ENCODE data around the gene MT1A. TPM values are rescaled to one million over a fixed set of nuclear protein-coding genes. Genes with fewer than 3 reads are reported as not detected.

MT1A gene
- total RNA-seq, 4 donors from 2014 or later, result 7.1 to 23.6 (median 16.8) TPM

DNA sequence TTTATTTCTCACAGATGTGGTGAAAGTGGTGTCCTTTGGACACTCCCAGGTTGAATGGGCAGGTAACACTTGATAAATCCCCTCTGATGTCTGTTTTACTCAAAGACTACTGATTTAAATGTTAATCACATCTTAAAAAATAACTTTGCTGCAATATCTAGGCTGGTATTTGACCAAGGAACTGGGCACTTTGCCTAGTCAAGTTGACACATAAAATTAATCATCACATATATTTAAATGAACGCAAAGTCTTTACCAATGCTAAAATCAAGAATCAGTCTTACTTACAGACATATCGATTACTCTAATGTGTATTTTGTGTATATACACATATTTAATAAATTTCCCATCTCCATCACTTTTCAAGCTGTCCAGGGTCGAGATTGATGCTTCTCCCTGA lies 23.1 kb upstream of the MT1A start:
- no peak for TF ChIP-seq POLR2A (IDR thresholded peaks at IDR 0.05)
- TF ChIP-seq, protein P1, sequence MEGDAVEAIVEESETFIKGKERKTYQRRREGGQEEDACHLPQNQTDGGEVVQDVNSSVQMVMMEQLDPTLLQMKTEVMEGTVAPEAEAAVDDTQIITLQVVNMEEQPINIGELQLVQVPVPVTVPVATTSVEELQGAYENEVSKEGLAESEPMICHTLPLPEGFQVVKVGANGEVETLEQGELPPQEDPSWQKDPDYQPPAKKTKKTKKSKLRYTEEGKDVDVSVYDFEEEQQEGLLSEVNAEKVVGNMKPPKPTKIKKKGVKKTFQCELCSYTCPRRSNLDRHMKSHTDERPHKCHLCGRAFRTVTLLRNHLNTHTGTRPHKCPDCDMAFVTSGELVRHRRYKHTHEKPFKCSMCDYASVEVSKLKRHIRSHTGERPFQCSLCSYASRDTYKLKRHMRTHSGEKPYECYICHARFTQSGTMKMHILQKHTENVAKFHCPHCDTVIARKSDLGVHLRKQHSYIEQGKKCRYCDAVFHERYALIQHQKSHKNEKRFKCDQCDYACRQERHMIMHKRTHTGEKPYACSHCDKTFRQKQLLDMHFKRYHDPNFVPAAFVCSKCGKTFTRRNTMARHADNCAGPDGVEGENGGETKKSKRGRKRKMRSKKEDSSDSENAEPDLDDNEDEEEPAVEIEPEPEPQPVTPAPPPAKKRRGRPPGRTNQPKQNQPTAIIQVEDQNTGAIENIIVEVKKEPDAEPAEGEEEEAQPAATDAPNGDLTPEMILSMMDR (IDR thresholded peaks at IDR 0.05), result no peak
- 92 to 96% methylated on average over 3 of the region's 3 CpGs for WGBS, 2 donors
- intact Hi-C loops (cut with DNase I), result no loop called here

DNA sequence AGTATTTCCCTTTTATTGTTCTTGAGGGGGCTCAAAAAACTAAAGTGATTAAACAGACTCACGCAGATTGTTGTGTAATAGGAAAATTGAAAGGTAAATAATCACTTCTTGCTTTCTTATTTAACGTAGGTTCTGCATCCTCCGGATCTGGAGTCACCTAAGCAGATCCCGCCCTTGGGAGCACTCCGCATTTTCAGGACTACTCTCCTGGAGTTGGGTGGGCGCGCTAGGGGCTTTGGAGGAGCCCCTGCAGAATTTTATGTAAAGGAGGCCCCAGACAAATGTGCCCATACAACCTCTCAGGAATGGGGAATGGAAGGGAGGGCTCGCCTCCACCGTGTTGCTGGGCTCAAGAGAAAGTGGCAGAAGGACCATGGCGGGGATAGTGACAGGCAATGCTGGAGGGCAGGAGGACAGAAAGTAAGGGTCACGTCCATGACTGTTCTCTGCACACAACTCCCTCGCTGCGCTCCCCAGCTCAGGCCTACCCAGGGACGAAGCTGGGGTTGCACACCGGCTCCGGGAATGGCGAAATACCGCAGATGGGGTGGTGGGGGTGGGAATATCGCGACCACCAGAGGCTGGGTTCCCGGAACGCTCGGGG lies 21.8 kb upstream of the MT1A start:
- WGBS, 2 donors, result 51 to 58% methylated on average over 23 of the region's 23 CpGs
- no peaks in the 10 kb centered on the region for H3K9me3 ChIP-seq
- no peaks in the 10 kb centered on the region for H3K36me3 ChIP-seq
- H3K27ac ChIP-seq, result peak overlapping the region; percentile 46 to 60 (median 50)
- peaks cover 11 to 24% of the 10 kb centered on the region in 2 donors for H3K4me1 ChIP-seq
- TF ChIP-seq, protein P1 (IDR thresholded peaks at IDR 0.05), result no peak
- TF ChIP-seq POLR2A (IDR thresholded peaks at IDR 0.05), result no peak
- no peak for DNase-seq
- intact Hi-C loops (cut with DNase I), result no loop called here
- peak overlapping the region in 2 of 3 donors; percentile 5 to 16 for H3K4me3 ChIP-seq (replicated peaks in 1 of 3)
- no peaks in the 10 kb centered on the region for H3K27me3 ChIP-seq

More for the DNA sequence above, 23.1 kb upstream of the MT1A start:
- no peak for DNase-seq
- no peaks in the 10 kb centered on the region for H3K36me3 ChIP-seq
- H3K4me3 ChIP-seq (replicated peaks in 1 of 3), result no peak overlapping the region
- no peaks in the 10 kb centered on the region for H3K9me3 ChIP-seq
- peaks cover 21 to 37% of the 10 kb centered on the region in 2 donors for H3K4me1 ChIP-seq
- no peaks in the 10 kb centered on the region for H3K27me3 ChIP-seq
- H3K27ac ChIP-seq, result no peak overlapping the region

DNA sequence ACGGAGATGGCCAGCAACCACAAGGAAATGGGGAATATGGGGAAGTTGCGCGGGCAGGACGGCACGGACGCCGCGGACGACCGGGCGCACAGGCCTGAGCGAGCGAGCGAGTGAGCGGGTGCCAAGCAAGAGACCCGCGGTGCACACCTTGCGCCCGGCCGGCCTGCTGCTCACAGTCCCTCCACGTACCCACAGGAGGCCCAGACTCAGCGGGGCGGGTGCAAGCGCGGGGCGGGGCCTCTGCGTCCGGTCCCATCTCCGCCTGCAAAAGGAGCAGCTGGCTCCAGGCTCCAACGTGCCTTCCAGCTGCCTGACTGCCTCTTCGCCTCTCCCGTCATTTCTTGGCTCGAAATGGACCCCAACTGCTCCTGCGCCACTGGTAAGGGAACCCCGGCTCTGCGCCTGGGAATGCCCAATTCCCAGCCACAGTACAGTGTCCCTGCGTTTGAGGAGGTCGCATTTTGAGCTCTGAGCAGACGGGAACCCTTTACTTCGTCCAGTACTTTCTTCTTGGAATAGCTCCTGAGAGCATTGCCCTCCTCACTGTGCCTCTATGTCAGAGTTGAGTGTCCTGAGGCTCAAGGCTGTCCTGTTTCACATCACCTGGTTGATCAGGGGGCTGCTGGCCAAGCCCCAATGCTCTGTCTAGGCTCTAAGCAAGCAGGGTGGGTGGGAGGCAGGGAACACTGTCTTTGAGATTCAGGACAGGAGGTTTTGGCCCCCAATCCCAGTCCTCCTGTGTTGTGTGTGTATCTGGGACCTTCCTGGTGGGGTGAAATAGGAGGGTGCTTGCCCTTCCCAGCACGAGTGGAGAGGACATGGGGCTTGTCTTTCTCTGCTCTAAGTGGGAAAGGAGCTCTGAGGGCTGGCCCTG lies 21.0 kb upstream of the MT1A start:
- TF ChIP-seq, protein P1 (IDR thresholded peaks at IDR 0.05), result peak in 1 of 6 experiments; percentile 19
- peak in 1 of 2 donors; percentile 83 for TF ChIP-seq POLR2A (IDR thresholded peaks at IDR 0.05)
- H3K36me3 ChIP-seq, result no peaks in the 10 kb centered on the region
- no peaks in the 10 kb centered on the region for H3K27me3 ChIP-seq
- no peaks in the 10 kb centered on the region for H3K9me3 ChIP-seq
- H3K4me1 ChIP-seq, result peaks cover 11 to 20% of the 10 kb centered on the region in 2 donors
- peak overlapping the region; percentile 46 to 60 (median 50) for H3K27ac ChIP-seq
- peak; percentile 84 to 88 for DNase-seq
- WGBS, 2 donors, result 4 to 9% methylated on average over 22 to 34 of the region's 41 CpGs
- H3K4me3 ChIP-seq (replicated peaks in 1 of 3), result peak overlapping the region in 2 of 3 donors; percentile 5 to 16
- intact Hi-C loops (cut with DNase I), result no loop called here

DNA sequence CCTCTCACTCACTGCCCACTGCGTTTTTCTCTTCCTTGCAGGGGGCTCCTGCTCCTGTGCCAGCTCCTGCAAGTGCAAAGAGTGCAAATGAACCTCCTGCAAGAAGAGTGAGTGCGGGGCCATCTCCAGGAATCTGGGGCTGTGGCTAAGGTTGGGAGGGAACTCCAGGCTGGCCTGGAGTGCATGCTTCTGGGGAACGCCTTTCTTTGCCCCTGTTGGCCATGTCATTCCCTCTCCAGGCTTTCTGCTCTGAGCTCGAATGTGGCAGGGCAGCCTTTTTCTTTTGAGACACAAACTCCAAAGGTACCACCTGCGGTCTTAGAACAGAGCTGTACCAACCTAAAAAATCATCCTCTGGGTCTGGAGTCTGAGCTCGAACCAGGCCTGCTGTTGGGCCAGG lies 20.3 kb upstream of the MT1A start:
- no peak for DNase-seq
- Histone ChIP-seq H3K27me3 (no peaks in the 10 kb centered on the region), H3K4me1 (peaks cover 11 to 20% of the 10 kb centered on the region in 2 donors), H3K9me3 (no peaks in the 10 kb centered on the region), H3K36me3 (no peaks in the 10 kb centered on the region), H3K4me3 (replicated peaks in 1 of 3) (no peak overlapping the region), H3K27ac (no peak overlapping the region)
- WGBS, 2 donors, result 63 to 74% methylated on average over 1 to 6 of the region's 6 CpGs
- intact Hi-C loops (cut with DNase I), result no loop called here
- TF ChIP-seq, protein P1 (IDR thresholded peaks at IDR 0.05), result no peak

Data from thyroid gland (tissue), 4 donors.